Activated CD8-positive, alpha-beta memory T cell treated with anti-CD3 and anti-CD28 coated beads, Interleukin-2, amount 50 U/mL, for 1 hour (primary cell): Measurements from ENCODE around the gene CCDC107.

Experiments used
- DNase-seq: peaks from one replicate; pipeline ENCODE4 v3.0.0-alpha.2; 2020; ENCODE audit errors: extremely low read depth

The CCDC107 gene

GRCh38 chr9:35702696-35703095 lies 44.6 kb downstream of the CCDC107 start:
- DNase-seq = no peak

DNA sequence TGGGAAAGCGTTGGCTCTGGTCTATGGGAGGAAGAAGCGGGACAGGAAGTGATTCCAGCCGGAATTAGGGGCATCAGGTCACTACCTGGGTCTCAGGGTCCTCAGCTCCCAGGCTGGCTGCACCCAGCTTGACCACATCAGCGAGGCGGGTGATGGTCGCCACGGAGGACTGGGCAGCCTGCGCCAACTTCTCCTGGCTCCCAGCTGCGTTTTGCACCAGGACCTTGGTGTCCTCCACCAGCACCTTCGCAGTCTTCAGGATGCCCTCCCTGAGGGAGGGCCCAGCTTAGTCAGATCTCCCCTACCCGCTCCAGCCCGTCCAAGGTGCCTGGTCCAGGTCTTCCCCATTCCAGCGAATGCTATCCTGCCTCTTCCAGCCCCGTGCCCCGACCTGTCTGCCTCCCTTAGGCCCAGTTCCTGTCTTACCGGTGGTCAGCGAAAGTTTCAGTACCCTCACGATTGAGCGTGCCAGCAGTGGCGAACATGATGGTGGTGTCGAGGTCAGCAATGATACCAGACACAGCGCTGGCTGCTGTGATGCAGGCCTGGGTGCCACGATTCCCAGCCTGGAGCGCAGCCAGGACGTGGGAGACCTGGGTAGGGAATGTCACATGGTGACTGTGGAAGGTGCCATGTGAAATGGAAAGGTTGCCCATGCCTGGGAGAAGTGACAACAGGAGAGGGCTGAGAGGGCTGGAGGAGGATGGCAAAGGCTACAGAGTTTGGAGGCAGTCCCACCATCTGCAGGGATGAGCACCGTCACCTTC lies 46.0 kb downstream of the CCDC107 start:
- DNase-seq = no peak

DNA sequence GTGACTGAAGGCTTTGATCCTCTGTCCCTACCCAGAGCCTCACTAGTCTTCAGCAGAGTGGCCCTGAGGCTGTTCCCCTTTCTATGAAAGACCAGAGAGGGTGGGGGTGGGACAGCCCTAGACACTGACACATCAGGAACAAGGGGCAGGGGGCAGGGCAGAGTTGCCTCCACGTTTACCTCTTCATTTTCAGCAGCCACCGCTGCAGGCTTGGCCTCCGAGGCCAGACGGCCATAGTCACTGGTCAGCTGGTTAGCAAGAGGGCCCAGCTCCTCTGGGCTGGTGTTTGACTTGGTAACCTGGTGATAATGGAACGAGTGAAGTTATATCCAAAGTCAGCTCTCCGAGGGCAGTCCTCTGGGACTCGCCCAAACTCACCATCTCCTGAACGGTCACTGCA lies 47.3 kb downstream of the CCDC107 start:
- no peak for DNase-seq

- no peak for DNase-seq
These were observed 47.8 kb downstream of the CCDC107 start for GRCh38 chr9:35705836-35706430.

- DNase-seq = no peak
These were observed 48.9 kb downstream of the CCDC107 start for GRCh38 chr9:35706951-35707350.

DNA sequence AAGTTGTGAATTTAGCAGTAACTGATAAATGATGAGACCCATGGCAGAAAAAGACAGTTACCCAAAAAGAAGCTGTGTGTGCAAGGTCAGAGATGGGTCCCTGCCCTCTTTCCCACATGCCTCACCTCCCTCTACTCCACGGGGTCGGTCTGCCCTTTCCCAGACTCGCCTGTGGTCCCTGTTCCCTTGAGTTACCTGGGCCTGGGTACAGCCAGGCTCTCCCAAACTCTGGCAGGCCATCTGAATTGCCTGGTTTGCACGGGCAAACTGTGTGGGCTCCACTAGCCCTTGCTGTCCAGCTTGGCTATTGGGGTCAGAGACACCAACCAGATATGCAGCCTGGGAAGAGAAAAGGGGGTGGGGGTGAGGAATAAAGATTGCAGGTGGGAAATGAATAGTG lies 50.1 kb downstream of the CCDC107 start:
- DNase-seq = no peak

DNA sequence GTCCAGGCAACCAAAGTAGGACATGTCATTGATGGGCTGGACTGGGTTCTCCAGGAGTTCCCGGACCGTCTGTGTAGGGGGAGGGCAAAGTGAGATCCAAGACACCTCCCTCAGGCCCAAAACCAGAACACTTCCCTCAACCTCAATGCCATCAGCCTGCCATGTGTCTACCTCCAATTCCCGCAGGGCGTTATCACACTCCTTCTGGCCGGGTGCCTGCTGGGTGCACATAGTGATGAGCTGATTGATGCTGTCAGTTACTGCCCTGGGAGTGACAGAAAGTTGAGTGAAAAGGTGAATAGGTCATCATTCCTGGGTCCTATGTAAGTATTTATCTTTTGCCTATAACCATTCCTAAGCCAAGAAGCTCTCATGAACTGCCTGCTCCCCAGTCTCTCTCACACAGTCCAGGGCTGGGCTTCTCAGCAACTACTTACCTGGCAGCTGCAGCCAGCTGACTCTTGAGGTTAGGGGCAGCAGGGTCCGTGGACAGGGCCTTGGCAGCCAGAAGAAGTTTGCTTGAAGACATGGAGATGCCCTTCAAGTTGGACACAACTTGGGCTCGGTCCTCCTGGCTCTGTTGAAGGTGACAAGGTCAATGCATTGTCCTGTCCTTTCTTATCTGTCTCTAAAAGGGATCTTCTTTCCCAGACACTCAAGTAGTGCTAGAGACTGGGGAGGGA lies 52.9 kb downstream of the CCDC107 start:
- DNase-seq = no peak
